Measurements from ENCODE around the gene RAPGEF5. TPM values are rescaled to one million over a fixed set of nuclear protein-coding genes. Genes with fewer than 3 reads are reported as not detected.

Gene RAPGEF5
- total RNA-seq, 1 donor from 2014 or later: 16.5 TPM

- no peak for DNase-seq
- intact Hi-C loops (cut with micrococcal nuclease): no loop called here
- Histone ChIP-seq H3K27me3 (ENCODE audit: low read depth) (peaks cover 20% of the 10 kb centered on the region), H3K36me3 (peaks cover 58% of the 10 kb centered on the region), H3K9me3 (replicated peaks) (no peaks in the 10 kb centered on the region), H3K4me3 (no peak overlapping the region), H3K27ac (replicated peaks) (no peak overlapping the region), H3K4me1 (peaks cover 17% of the 10 kb centered on the region)
- no peak for TF ChIP-seq CTCF (IDR thresholded peaks at IDR 0.05; ENCODE audit: borderline replicate concordance)
Observed at GRCh38 chr7:22189230-22189629, 167.7 kb downstream of the RAPGEF5 start.

- H3K4me3 ChIP-seq: no peak overlapping the region
- no peak overlapping the region for H3K27ac ChIP-seq (replicated peaks)
- no peaks in the 10 kb centered on the region for H3K9me3 ChIP-seq (replicated peaks)
- DNase-seq: no peak
- peaks cover 54% of the 10 kb centered on the region for H3K36me3 ChIP-seq
- intact Hi-C loops (cut with micrococcal nuclease): no loop called here
- H3K27me3 ChIP-seq (ENCODE audit: low read depth): peaks cover 15% of the 10 kb centered on the region
- H3K4me1 ChIP-seq: peaks cover 3% of the 10 kb centered on the region
- TF ChIP-seq CTCF (IDR thresholded peaks at IDR 0.05; ENCODE audit: borderline replicate concordance): no peak
Observed at GRCh38 chr7:22187691-22188348, 169.1 kb downstream of the RAPGEF5 start.

- Histone ChIP-seq H3K9me3 (replicated peaks) (no peaks in the 10 kb centered on the region), H3K27ac (replicated peaks) (no peak overlapping the region), H3K36me3 (peaks cover 42% of the 10 kb centered on the region), H3K27me3 (ENCODE audit: low read depth) (no peaks in the 10 kb centered on the region), H3K4me3 (no peak overlapping the region), H3K4me1 (peaks cover 12% of the 10 kb centered on the region)
- no peak for TF ChIP-seq CTCF (IDR thresholded peaks at IDR 0.05; ENCODE audit: borderline replicate concordance)
- no peak for DNase-seq
- intact Hi-C loops (cut with micrococcal nuclease): no loop called here
Observed at GRCh38 chr7:22185559-22185958, 171.4 kb downstream of the RAPGEF5 start.

- TF ChIP-seq CTCF (IDR thresholded peaks at IDR 0.05; ENCODE audit: borderline replicate concordance): no peak
Observed at GRCh38 chr7:22184549-22185199, 172.3 kb downstream of the RAPGEF5 start.

GRCh38 chr7:22183522-22184280 is 173.3 kb downstream of the RAPGEF5 start:
- intact Hi-C loops (cut with micrococcal nuclease): no loop called here
- Histone ChIP-seq H3K27ac (replicated peaks) (no peak overlapping the region), H3K27me3 (ENCODE audit: low read depth) (no peaks in the 10 kb centered on the region), H3K4me3 (no peak overlapping the region), H3K36me3 (peaks cover 36% of the 10 kb centered on the region), H3K4me1 (peaks cover 12% of the 10 kb centered on the region), H3K9me3 (replicated peaks) (no peaks in the 10 kb centered on the region)
- no peak for TF ChIP-seq CTCF (IDR thresholded peaks at IDR 0.05; ENCODE audit: borderline replicate concordance)
- no peak for DNase-seq

More at GRCh38 chr7:22184549-22185199, 172.3 kb downstream of the RAPGEF5 start:
- DNase-seq: no peak
- H3K27ac ChIP-seq (replicated peaks): no peak overlapping the region
- H3K4me3 ChIP-seq: no peak overlapping the region
- H3K9me3 ChIP-seq (replicated peaks): no peaks in the 10 kb centered on the region
- peaks cover 12% of the 10 kb centered on the region for H3K4me1 ChIP-seq
- intact Hi-C loops (cut with micrococcal nuclease): no loop called here
- no peaks in the 10 kb centered on the region for H3K27me3 ChIP-seq (ENCODE audit: low read depth)
- peaks cover 41% of the 10 kb centered on the region for H3K36me3 ChIP-seq

Data from left ventricle myocardium inferior (tissue), 1 donor.